ENCODE data around the gene STX16. TPM values are rescaled to one million over a fixed set of nuclear protein-coding genes. Genes with fewer than 3 reads are reported as not detected.
"Not testable (repeated sequence)": the region's sequence is repeated elsewhere in the genome, so short reads cannot be mapped to it uniquely, and the experiment has no call there.

Gene STX16
- total RNA-seq, 4 donors from 2014 or later, result 70.2 to 148 (median 85.9) TPM

- TF ChIP-seq EP300 (IDR thresholded peaks at IDR 0.05) (no peak), POLR2A (IDR thresholded peaks at IDR 0.05) (no peak), CTCF (IDR thresholded peaks at IDR 0.05) (no peak)
- Histone ChIP-seq H3K4me1 (peaks cover 0 to 16% (median 0%) of the 10 kb centered on the region in 4 donors), H3K4me3 (no peak overlapping the region), H3K27me3 (no peaks in the 10 kb centered on the region), H3K36me3 (no peaks in the 10 kb centered on the region), H3K9me3 (no peaks in the 10 kb centered on the region), H3K27ac (no peak overlapping the region)
- no peak for DNase-seq (ENCODE audit: low spot score in 2 of 2)
- 80 to 86% methylated on average over 19 of the region's 19 CpGs for WGBS, 2 donors
Observed at GRCh38 chr20:58639182-58640146, 11.6 kb upstream of the STX16 start.

GRCh38 chr20:58640446-58640845 is 10.6 kb upstream of the STX16 start:
- peaks cover 0 to 10% (median 0%) of the 10 kb centered on the region in 4 donors for H3K4me1 ChIP-seq
- WGBS, 2 donors, result 78 to 79% methylated on average over 9 of the region's 9 CpGs
- DNase-seq (ENCODE audit: low spot score in 2 of 2), result no peak
- no peaks in the 10 kb centered on the region for H3K36me3 ChIP-seq
- H3K27me3 ChIP-seq, result no peaks in the 10 kb centered on the region
- no peak overlapping the region for H3K4me3 ChIP-seq
- no peaks in the 10 kb centered on the region for H3K9me3 ChIP-seq
- no peak overlapping the region for H3K27ac ChIP-seq
- TF ChIP-seq CTCF (IDR thresholded peaks at IDR 0.05) (no peak), EP300 (IDR thresholded peaks at IDR 0.05) (no peak), POLR2A (IDR thresholded peaks at IDR 0.05) (no peak)

- H3K9me3 ChIP-seq, result no peaks in the 10 kb centered on the region
- 92% methylated on average over 9 of the region's 9 CpGs for WGBS, 2 donors
Observed at GRCh38 chr20:58642441-58642840, 8.6 kb upstream of the STX16 start.

GRCh38 chr20:58642896-58643295 is 8.2 kb upstream of the STX16 start:
- not testable (repeated sequence) for H3K9me3 ChIP-seq

More at GRCh38 chr20:58642441-58642840, 8.6 kb upstream of the STX16 start:
- Histone ChIP-seq H3K27me3 (no peaks in the 10 kb centered on the region), H3K36me3 (no peaks in the 10 kb centered on the region), H3K27ac (no peak overlapping the region), H3K4me3 (no peak overlapping the region), H3K4me1 (peaks cover 0 to 12% (median 0%) of the 10 kb centered on the region in 4 donors)
- no peak for DNase-seq (ENCODE audit: low spot score in 2 of 2)
- TF ChIP-seq CTCF (IDR thresholded peaks at IDR 0.05) (no peak), EP300 (IDR thresholded peaks at IDR 0.05) (no peak), POLR2A (IDR thresholded peaks at IDR 0.05) (no peak)

GRCh38 chr20:58645412-58645968 is 5.6 kb upstream of the STX16 start:
- Histone ChIP-seq H3K9me3 (no peaks in the 10 kb centered on the region), H3K4me3 (no peak overlapping the region), H3K36me3 (no peaks in the 10 kb centered on the region), H3K27ac (peak overlapping the region in 1 of 4 donors; percentile 26), H3K27me3 (no peaks in the 10 kb centered on the region), H3K4me1 (peaks cover 0 to 26% (median 0%) of the 10 kb centered on the region in 4 donors)
- WGBS, 2 donors, result 38 to 39% methylated on average over 5 of the region's 5 CpGs
- DNase-seq (ENCODE audit: low spot score in 2 of 2), result no peak
- TF ChIP-seq POLR2A (IDR thresholded peaks at IDR 0.05) (no peak), EP300 (IDR thresholded peaks at IDR 0.05) (peak in 1 of 2 donors; percentile 48), CTCF (IDR thresholded peaks at IDR 0.05) (no peak)

More at GRCh38 chr20:58642896-58643295, 8.2 kb upstream of the STX16 start:
- H3K27me3 ChIP-seq; H3K36me3 ChIP-seq; DNase-seq (ENCODE audit: low spot score in 2 of 2); H3K4me3 ChIP-seq; H3K27ac ChIP-seq: not testable (repeated sequence)
- H3K4me1 ChIP-seq, result peaks cover 0 to 11% (median 0%) of the 10 kb centered on the region in 4 donors
- WGBS, 2 donors, result 95 to 96% methylated on average over 9 of the region's 9 CpGs

Measured in tibial nerve (tissue), 4 donors.